ENCODE results near the gene NOTCH2. TPM values are rescaled to one million over a fixed set of nuclear protein-coding genes. Genes with fewer than 3 reads are reported as not detected.
"Not testable (repeated sequence)": the region's sequence is repeated elsewhere in the genome, so short reads cannot be mapped to it uniquely, and the experiment has no call there.

The NOTCH2 gene
- total and polyA plus RNA-seq, 2 experiments from 2014 or later: 8.5 to 56.6 TPM

DNA sequence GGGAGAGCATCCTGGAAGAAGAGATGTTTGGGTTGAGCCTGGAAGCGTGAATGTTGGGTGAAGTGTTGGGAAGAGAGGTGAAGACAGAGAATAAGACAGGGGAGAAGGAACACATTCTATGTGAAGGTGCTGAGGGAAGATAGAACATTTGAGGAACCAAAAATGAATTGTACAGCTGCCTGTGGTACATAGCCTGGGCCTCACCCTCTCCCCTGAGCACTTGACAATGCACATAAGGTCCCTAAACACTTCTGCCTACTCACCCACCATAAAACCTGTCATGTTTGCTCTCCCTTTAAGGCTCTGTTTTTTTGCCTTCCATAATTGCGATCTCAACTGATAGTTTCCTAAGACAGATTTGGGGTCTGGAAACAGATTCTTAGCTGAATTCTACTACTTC is 41.5 kb upstream of the NOTCH2 start:
- not testable (repeated sequence) for H3K4me3 Mint-ChIP-seq; H3F3A ChIP-seq (replicated peaks; ENCODE audit: low read depth); H3K4me3 ChIP-seq; H3K4me2 ChIP-seq; H3K27me3 Mint-ChIP-seq (ENCODE audit: insufficient read depth, low read depth, poor library complexity); H3K4me1 Mint-ChIP-seq; H3K9me2 ChIP-seq (ENCODE audit: insufficient read depth); H3K36me3 ChIP-seq (ENCODE audit: insufficient read depth); H3K36me3 Mint-ChIP-seq (ENCODE audit: low read depth); H3K9me3 Mint-ChIP-seq; H2AFZ ChIP-seq; H3K27ac Mint-ChIP-seq; DNase-seq (ENCODE audit: low spot score); H3K79me2 ChIP-seq (replicated peaks; ENCODE audit: insufficient read depth); H3K27me3 ChIP-seq (ENCODE audit: insufficient read depth); H3K4me1 ChIP-seq (ENCODE audit: insufficient read depth); ATAC-seq; H4K20me1 ChIP-seq (replicated peaks; ENCODE audit: insufficient read depth); H3K27ac ChIP-seq (ENCODE audit: low read depth)

GRCh38 chr1:120109656-120110055 is 40.2 kb upstream of the NOTCH2 start:
- DNase-seq (ENCODE audit: low spot score); H3K79me2 ChIP-seq (replicated peaks; ENCODE audit: insufficient read depth); H3K27ac Mint-ChIP-seq; H3K4me3 ChIP-seq; H3K4me3 Mint-ChIP-seq; H3K36me3 Mint-ChIP-seq (ENCODE audit: low read depth); H3F3A ChIP-seq (replicated peaks; ENCODE audit: low read depth); H3K27me3 ChIP-seq (ENCODE audit: insufficient read depth); H3K36me3 ChIP-seq (ENCODE audit: insufficient read depth); H3K4me1 Mint-ChIP-seq; H3K27me3 Mint-ChIP-seq (ENCODE audit: insufficient read depth, low read depth, poor library complexity); H3K9me2 ChIP-seq (ENCODE audit: insufficient read depth); H3K9me3 Mint-ChIP-seq; H3K4me2 ChIP-seq; ATAC-seq; H2AFZ ChIP-seq; H3K4me1 ChIP-seq (ENCODE audit: insufficient read depth); H4K20me1 ChIP-seq (replicated peaks; ENCODE audit: insufficient read depth); H3K27ac ChIP-seq (ENCODE audit: low read depth): not testable (repeated sequence)

GRCh38 chr1:120109180-120109579 is 39.7 kb upstream of the NOTCH2 start:
- H3K9me3 Mint-ChIP-seq; H3K27me3 Mint-ChIP-seq (ENCODE audit: insufficient read depth, low read depth, poor library complexity); H3K4me1 Mint-ChIP-seq; H3K79me2 ChIP-seq (replicated peaks; ENCODE audit: insufficient read depth); H3K27me3 ChIP-seq (ENCODE audit: insufficient read depth); H3F3A ChIP-seq (replicated peaks; ENCODE audit: low read depth); H3K4me3 ChIP-seq; H4K20me1 ChIP-seq (replicated peaks; ENCODE audit: insufficient read depth); ATAC-seq; H3K36me3 Mint-ChIP-seq (ENCODE audit: low read depth); H3K4me2 ChIP-seq; DNase-seq (ENCODE audit: low spot score); H2AFZ ChIP-seq; H3K27ac ChIP-seq (ENCODE audit: low read depth); H3K4me3 Mint-ChIP-seq; H3K36me3 ChIP-seq (ENCODE audit: insufficient read depth); H3K27ac Mint-ChIP-seq; H3K4me1 ChIP-seq (ENCODE audit: insufficient read depth); H3K9me2 ChIP-seq (ENCODE audit: insufficient read depth): not testable (repeated sequence)

GRCh38 chr1:120105288-120105687 is 35.8 kb upstream of the NOTCH2 start:
- not testable (repeated sequence) for H3K27ac Mint-ChIP-seq; H2AFZ ChIP-seq; H3K4me1 Mint-ChIP-seq; H3K9me3 Mint-ChIP-seq; H3K27me3 ChIP-seq (ENCODE audit: insufficient read depth); H3K9me2 ChIP-seq (ENCODE audit: insufficient read depth); H3F3A ChIP-seq (replicated peaks; ENCODE audit: low read depth); ATAC-seq; H3K4me3 Mint-ChIP-seq; H3K4me2 ChIP-seq; H3K36me3 Mint-ChIP-seq (ENCODE audit: low read depth); H3K36me3 ChIP-seq (ENCODE audit: insufficient read depth); H4K20me1 ChIP-seq (replicated peaks; ENCODE audit: insufficient read depth); H3K27ac ChIP-seq (ENCODE audit: low read depth); DNase-seq (ENCODE audit: low spot score); H3K4me3 ChIP-seq; H3K4me1 ChIP-seq (ENCODE audit: insufficient read depth); H3K27me3 Mint-ChIP-seq (ENCODE audit: insufficient read depth, low read depth, poor library complexity); H3K79me2 ChIP-seq (replicated peaks; ENCODE audit: insufficient read depth)

GRCh38 chr1:120103768-120104167 is 34.3 kb upstream of the NOTCH2 start:
- H3K27ac ChIP-seq (ENCODE audit: low read depth); H4K20me1 ChIP-seq (replicated peaks; ENCODE audit: insufficient read depth); H3K36me3 ChIP-seq (ENCODE audit: insufficient read depth); H3K4me1 ChIP-seq (ENCODE audit: insufficient read depth); H3K9me3 Mint-ChIP-seq; H3K27ac Mint-ChIP-seq; H2AFZ ChIP-seq; DNase-seq (ENCODE audit: low spot score); H3K36me3 Mint-ChIP-seq (ENCODE audit: low read depth); H3K4me2 ChIP-seq; H3K79me2 ChIP-seq (replicated peaks; ENCODE audit: insufficient read depth); H3K4me3 Mint-ChIP-seq; H3K4me3 ChIP-seq; H3K27me3 ChIP-seq (ENCODE audit: insufficient read depth); H3F3A ChIP-seq (replicated peaks; ENCODE audit: low read depth); ATAC-seq; H3K27me3 Mint-ChIP-seq (ENCODE audit: insufficient read depth, low read depth, poor library complexity); H3K9me2 ChIP-seq (ENCODE audit: insufficient read depth); H3K4me1 Mint-ChIP-seq: not testable (repeated sequence)

- not testable (repeated sequence) for H3F3A ChIP-seq (replicated peaks; ENCODE audit: low read depth); H4K20me1 ChIP-seq (replicated peaks; ENCODE audit: insufficient read depth); H3K4me3 ChIP-seq; H3K4me3 Mint-ChIP-seq; H3K4me1 Mint-ChIP-seq; H3K27me3 Mint-ChIP-seq (ENCODE audit: insufficient read depth, low read depth, poor library complexity); H3K4me1 ChIP-seq (ENCODE audit: insufficient read depth); H3K27ac ChIP-seq (ENCODE audit: low read depth); H3K79me2 ChIP-seq (replicated peaks; ENCODE audit: insufficient read depth); H3K27ac Mint-ChIP-seq; H3K9me2 ChIP-seq (ENCODE audit: insufficient read depth); H3K36me3 ChIP-seq (ENCODE audit: insufficient read depth); H3K36me3 Mint-ChIP-seq (ENCODE audit: low read depth); H3K27me3 ChIP-seq (ENCODE audit: insufficient read depth); H3K4me2 ChIP-seq; ATAC-seq; H2AFZ ChIP-seq; H3K9me3 Mint-ChIP-seq; DNase-seq (ENCODE audit: low spot score)
Measured at GRCh38 chr1:120101593-120101992, 32.1 kb upstream of the NOTCH2 start.

DNA sequence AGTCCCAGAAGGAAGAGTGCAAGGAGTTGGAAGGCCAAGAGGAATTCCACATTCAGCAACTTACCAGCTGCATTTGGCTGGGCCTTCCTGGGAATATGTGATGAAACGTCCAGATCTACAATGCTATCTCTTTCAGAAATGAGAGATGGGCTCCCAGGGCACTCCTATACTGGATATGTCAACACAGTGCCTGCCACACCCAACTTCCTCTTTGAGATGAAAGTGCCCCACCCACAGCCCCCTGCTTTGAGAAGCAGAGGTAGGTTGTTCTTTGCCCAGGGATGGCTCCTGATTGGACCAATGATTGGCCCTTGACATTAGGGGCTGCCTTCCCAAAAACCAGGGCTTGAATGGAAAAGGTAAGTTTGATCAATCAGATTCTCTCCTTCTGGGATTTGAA is 31.1 kb upstream of the NOTCH2 start:
- H4K20me1 ChIP-seq (replicated peaks; ENCODE audit: insufficient read depth); H3K27ac ChIP-seq (ENCODE audit: low read depth); DNase-seq (ENCODE audit: low spot score); ATAC-seq; H3K36me3 Mint-ChIP-seq (ENCODE audit: low read depth); H3K4me3 ChIP-seq; H3K36me3 ChIP-seq (ENCODE audit: insufficient read depth); H3F3A ChIP-seq (replicated peaks; ENCODE audit: low read depth); H3K4me3 Mint-ChIP-seq; H3K4me1 Mint-ChIP-seq; H3K9me2 ChIP-seq (ENCODE audit: insufficient read depth); H3K27me3 Mint-ChIP-seq (ENCODE audit: insufficient read depth, low read depth, poor library complexity); H3K4me1 ChIP-seq (ENCODE audit: insufficient read depth); H3K9me3 Mint-ChIP-seq; H2AFZ ChIP-seq; H3K27ac Mint-ChIP-seq; H3K27me3 ChIP-seq (ENCODE audit: insufficient read depth); H3K79me2 ChIP-seq (replicated peaks; ENCODE audit: insufficient read depth); H3K4me2 ChIP-seq: not testable (repeated sequence)

Measured in GM23338 (cell line).